ENCODE results near the gene MAP7D2. TPM values are rescaled to one million over a fixed set of nuclear protein-coding genes. Genes with fewer than 3 reads are reported as not detected.

The MAP7D2 gene
- total and polyA plus RNA-seq, 4 donors = 0.16 to 1.5 (median 0.42) TPM

GRCh38 chrX:19972984-19973383 is 143.7 kb downstream of the MAP7D2 start:
- H3K27ac ChIP-seq (ENCODE audit: low read depth in 1 of 2, low read length in 2 of 2) = no peak overlapping the region
- no peak overlapping the region for H3K9ac ChIP-seq (ENCODE audit: low read depth in 1 of 2, low read length in 2 of 2)
- no peak overlapping the region for H3K4me3 ChIP-seq (ENCODE audit: low read depth in 1 of 3, low read length in 3 of 3)
- no peak for TF ChIP-seq NR2F2 (IDR thresholded peaks at IDR 0.05)
- no peak for TF ChIP-seq CTCF (IDR thresholded peaks at IDR 0.05; ENCODE audit: low read depth, low read length, missing input control)
- TF ChIP-seq RXRA (IDR thresholded peaks at IDR 0.05) = no peak
- TF ChIP-seq FOXA2 (IDR thresholded peaks at IDR 0.05) = no peak
- TF ChIP-seq JUND (IDR thresholded peaks at IDR 0.05) = no peak
- TF ChIP-seq EGR1 (IDR thresholded peaks at IDR 0.05; ENCODE audit: low read depth in 2 of 2) = no peak
- TF ChIP-seq HNF4A (conservative IDR thresholded peaks at IDR 0.05) = no peak
- TF ChIP-seq GABPA (IDR thresholded peaks at IDR 0.05 in 1 of 2, conservative IDR thresholded peaks at IDR 0.05 in 1 of 2) = no peak
- TF ChIP-seq YY1 (IDR thresholded peaks at IDR 0.05) = no peak
- H3K4me1 ChIP-seq (ENCODE audit: control insufficient read depth in 4 of 4, insufficient read depth in 4 of 4, low read length in 3 of 4) = peaks cover 0 to 1% (median 0%) of the 10 kb centered on the region in 4 donors
- no peaks in the 10 kb centered on the region for H3K36me3 ChIP-seq (ENCODE audit: control insufficient read depth in 4 of 4, insufficient read depth in 3 of 4, low read depth in 1 of 4, low read length in 3 of 4)
- no peak for DNase-seq (ENCODE audit: low spot score)
- no peaks in the 10 kb centered on the region for H3K27me3 ChIP-seq (ENCODE audit: control insufficient read depth in 4 of 4, insufficient read depth in 4 of 4, low read length in 3 of 4)
- peaks cover 0 to 4% (median 2%) of the 10 kb centered on the region in 4 donors for H3K9me3 ChIP-seq (ENCODE audit: control insufficient read depth in 4 of 4, low read length in 3 of 4)

- no peaks in the 10 kb centered on the region for H3K4me1 ChIP-seq (ENCODE audit: control insufficient read depth in 4 of 4, insufficient read depth in 4 of 4, low read length in 3 of 4)
- H3K27ac ChIP-seq (ENCODE audit: low read depth in 1 of 2, low read length in 2 of 2) = no peak overlapping the region
- no peaks in the 10 kb centered on the region for H3K9me3 ChIP-seq (ENCODE audit: control insufficient read depth in 4 of 4, low read length in 3 of 4)
- H3K9ac ChIP-seq (ENCODE audit: low read depth in 1 of 2, low read length in 2 of 2) = no peak overlapping the region
- 95% methylated on average over 6 of the region's 6 CpGs for WGBS
- no peaks in the 10 kb centered on the region for H3K27me3 ChIP-seq (ENCODE audit: control insufficient read depth in 4 of 4, insufficient read depth in 4 of 4, low read length in 3 of 4)
- DNase-seq (ENCODE audit: low spot score) = no peak
- H3K36me3 ChIP-seq (ENCODE audit: control insufficient read depth in 4 of 4, insufficient read depth in 3 of 4, low read depth in 1 of 4, low read length in 3 of 4) = peaks cover 0 to 9% (median under 1%) of the 10 kb centered on the region in 4 donors
- H3K4me3 ChIP-seq (ENCODE audit: low read depth in 1 of 3, low read length in 3 of 3) = no peak overlapping the region
- TF ChIP-seq TAF1 (conservative IDR thresholded peaks at IDR 0.05) (no peak), GABPA (IDR thresholded peaks at IDR 0.05 in 1 of 2, conservative IDR thresholded peaks at IDR 0.05 in 1 of 2) (no peak), RXRA (IDR thresholded peaks at IDR 0.05) (no peak), ZBTB33 (IDR thresholded peaks at IDR 0.05) (no peak), SP1 (IDR thresholded peaks at IDR 0.05) (no peak), HNF4G (IDR thresholded peaks at IDR 0.05) (no peak), FOXA1 (IDR thresholded peaks at IDR 0.05) (no peak), HNF4A (conservative IDR thresholded peaks at IDR 0.05) (no peak), REST (IDR thresholded peaks at IDR 0.05) (no peak), ATF3 (IDR thresholded peaks at IDR 0.05) (no peak), RAD21 (IDR thresholded peaks at IDR 0.05) (no peak), CTCF (IDR thresholded peaks at IDR 0.05; ENCODE audit: low read depth, low read length, missing input control) (no peak), MAX (IDR thresholded peaks at IDR 0.05) (no peak), NR2F2 (IDR thresholded peaks at IDR 0.05) (no peak), JUND (IDR thresholded peaks at IDR 0.05) (no peak), EGR1 (IDR thresholded peaks at IDR 0.05; ENCODE audit: low read depth in 2 of 2) (no peak), FOXA2 (IDR thresholded peaks at IDR 0.05) (no peak)
Observed at GRCh38 chrX:19968276-19968675, 148.4 kb downstream of the MAP7D2 start.
